ENCODE results near the gene PRRT3. TPM values are rescaled to one million over a fixed set of nuclear protein-coding genes. Genes with fewer than 3 reads are reported as not detected.

The PRRT3 gene
- polyA plus RNA-seq, 2 donors = 1.0 to 2.0 TPM

Other genes starting within 250 kb of the PRRT3 start
- gene CPNE9, start 248.6 kb downstream of the PRRT3 start, polyA plus RNA-seq = under 1 TPM in 1 of 2 donors, not detected in 1; 0.05 TPM
- 1 to 10 TPM; 6.1 to 8.9 TPM for gene BRPF1, start 220.7 kb downstream of the PRRT3 start, polyA plus RNA-seq
- 1 to 10 TPM; 7.7 to 9.0 TPM for gene OGG1, start 202.5 kb downstream of the PRRT3 start, polyA plus RNA-seq
- 1 to 10 TPM; 6.5 to 8.1 TPM for gene CAMK1, start 182.5 kb downstream of the PRRT3 start, polyA plus RNA-seq
- 10 to 100 TPM; 22.9 to 29.9 TPM for gene TADA3, start 159.9 kb downstream of the PRRT3 start, polyA plus RNA-seq
- 100 to 1,000 TPM in 1 of 2 donors, 10 to 100 TPM in 1; 52.8 to 114 TPM for gene ARPC4, start 159.3 kb downstream of the PRRT3 start, polyA plus RNA-seq
- gene TTLL3, start 142.1 kb downstream of the PRRT3 start, polyA plus RNA-seq = 10 to 100 TPM; 14.5 to 31.2 TPM
- 10 to 100 TPM; 30.7 to 31.6 TPM for gene RPUSD3, start 108.4 kb downstream of the PRRT3 start, polyA plus RNA-seq
- under 1 TPM; 0.18 to 0.53 TPM for gene CIDEC, start 72.2 kb downstream of the PRRT3 start, polyA plus RNA-seq
- 10 to 100 TPM; 20.6 to 25.8 TPM for gene JAGN1, start 61.8 kb downstream of the PRRT3 start, polyA plus RNA-seq
- gene IL17RE, start 49.6 kb downstream of the PRRT3 start, polyA plus RNA-seq = 10 to 100 TPM in 1 of 2 donors, 1 to 10 TPM in 1; 9.2 to 24.9 TPM
- 10 to 100 TPM; 37.0 to 52.7 TPM for gene IL17RC, start 35.3 kb downstream of the PRRT3 start, polyA plus RNA-seq
- 10 to 100 TPM; 12.1 to 24.2 TPM for gene CRELD1, start 18.6 kb downstream of the PRRT3 start, polyA plus RNA-seq
- gene EMC3, start 34.4 kb upstream of the PRRT3 start, polyA plus RNA-seq = 100 to 1,000 TPM in 1 of 2 donors, 10 to 100 TPM in 1; 44.7 to 100 TPM
- 1 to 10 TPM; 5.1 to 6.5 TPM for gene FANCD2, start 74.0 kb upstream of the PRRT3 start, polyA plus RNA-seq
- under 1 TPM in 1 of 2 donors, not detected in 1; 0.22 TPM for gene FANCD2OS, start 155.8 kb upstream of the PRRT3 start, polyA plus RNA-seq
- gene BRK1, start 163.3 kb upstream of the PRRT3 start, polyA plus RNA-seq = 100 to 1,000 TPM in 1 of 2 donors, 10 to 100 TPM in 1; 79.2 to 148 TPM
- 10 to 100 TPM; 16.3 to 29.0 TPM for gene VHL, start 189.4 kb upstream of the PRRT3 start, polyA plus RNA-seq
- 1 to 10 TPM; 6.1 to 7.1 TPM for gene IRAK2, start 212.5 kb upstream of the PRRT3 start, polyA plus RNA-seq

Measured in esophagus (tissue), 2 donors.